ENCODE measurements around the gene TLR9. TPM values are rescaled to one million over a fixed set of nuclear protein-coding genes. Genes with fewer than 3 reads are reported as not detected.

The TLR9 gene
- total RNA-seq, 1 donor from 2014 or later: not detected

DNA sequence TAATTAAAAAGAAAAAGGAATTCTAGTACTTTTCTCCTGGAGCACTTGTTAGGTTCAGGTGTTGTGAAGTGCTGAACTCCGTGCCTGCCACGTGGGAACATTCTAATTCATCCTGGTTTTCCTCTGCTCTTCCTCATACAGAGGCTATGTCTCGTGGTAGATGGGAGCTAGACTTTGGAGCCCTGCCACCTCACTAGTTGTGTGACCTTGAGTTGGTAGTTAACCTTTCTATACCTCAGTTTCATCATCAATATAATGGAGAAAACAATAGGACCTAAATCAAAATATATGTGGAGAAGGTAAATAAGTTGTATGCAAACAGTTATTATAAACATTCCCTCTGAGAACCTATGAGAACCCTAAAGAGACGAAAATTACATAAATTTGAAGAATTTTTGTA lies 16.9 kb downstream of the TLR9 start:
- Histone ChIP-seq H3K36me3 (peaks cover 0 to 91% of the 10 kb centered on the region in 2 donors), H3K27ac (no peak overlapping the region), H3K9me3 (no peaks in the 10 kb centered on the region), H3K4me3 (no peak overlapping the region), H3K4me1 (no peaks in the 10 kb centered on the region), H3K27me3 (no peaks in the 10 kb centered on the region)
- intact Hi-C loops (cut with DNase I): no loop called here
- TF ChIP-seq POLR2A (IDR thresholded peaks at IDR 0.05): no peak
- TF ChIP-seq, protein P1, sequence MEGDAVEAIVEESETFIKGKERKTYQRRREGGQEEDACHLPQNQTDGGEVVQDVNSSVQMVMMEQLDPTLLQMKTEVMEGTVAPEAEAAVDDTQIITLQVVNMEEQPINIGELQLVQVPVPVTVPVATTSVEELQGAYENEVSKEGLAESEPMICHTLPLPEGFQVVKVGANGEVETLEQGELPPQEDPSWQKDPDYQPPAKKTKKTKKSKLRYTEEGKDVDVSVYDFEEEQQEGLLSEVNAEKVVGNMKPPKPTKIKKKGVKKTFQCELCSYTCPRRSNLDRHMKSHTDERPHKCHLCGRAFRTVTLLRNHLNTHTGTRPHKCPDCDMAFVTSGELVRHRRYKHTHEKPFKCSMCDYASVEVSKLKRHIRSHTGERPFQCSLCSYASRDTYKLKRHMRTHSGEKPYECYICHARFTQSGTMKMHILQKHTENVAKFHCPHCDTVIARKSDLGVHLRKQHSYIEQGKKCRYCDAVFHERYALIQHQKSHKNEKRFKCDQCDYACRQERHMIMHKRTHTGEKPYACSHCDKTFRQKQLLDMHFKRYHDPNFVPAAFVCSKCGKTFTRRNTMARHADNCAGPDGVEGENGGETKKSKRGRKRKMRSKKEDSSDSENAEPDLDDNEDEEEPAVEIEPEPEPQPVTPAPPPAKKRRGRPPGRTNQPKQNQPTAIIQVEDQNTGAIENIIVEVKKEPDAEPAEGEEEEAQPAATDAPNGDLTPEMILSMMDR (IDR thresholded peaks at IDR 0.05): no peak
- TF ChIP-seq POLR2AphosphoS5 (IDR thresholded peaks at IDR 0.05; ENCODE audit: insufficient read depth in 1 of 2, low read depth in 1 of 2): no peak
- no peak for DNase-seq (ENCODE audit: extremely low spot score in 2 of 2)

DNA sequence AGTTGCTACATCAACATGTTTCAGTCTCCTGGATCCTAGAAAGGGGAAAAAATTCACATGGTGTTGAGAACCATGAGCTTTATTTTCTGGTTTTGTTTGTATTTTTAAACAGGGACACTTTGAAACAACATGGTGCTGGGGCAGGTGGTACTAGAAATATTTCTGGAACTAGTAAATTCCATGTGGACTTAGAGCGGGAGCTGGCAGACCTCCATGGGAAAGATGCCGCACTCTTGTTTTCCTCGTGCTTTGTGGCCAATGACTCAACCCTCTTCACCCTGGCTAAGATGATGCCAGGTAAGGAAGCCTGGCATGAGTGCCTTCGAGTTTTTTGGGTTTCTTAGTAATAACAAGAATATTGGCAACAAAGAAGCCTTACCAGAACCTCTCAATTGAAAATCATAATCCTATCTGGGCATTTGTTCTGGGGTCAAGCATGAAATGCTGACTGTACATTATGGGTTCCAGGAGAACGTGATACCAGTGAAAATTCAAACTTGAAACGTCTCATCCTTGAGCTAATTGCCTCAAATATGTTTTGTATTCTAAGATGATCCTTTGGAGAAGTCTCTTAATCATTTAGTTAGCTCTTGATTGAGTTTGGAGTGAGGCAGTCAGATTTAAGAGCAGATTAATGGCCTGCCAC lies 19.6 kb downstream of the TLR9 start:
- intact Hi-C loops (cut with DNase I): no loop called here
- peaks cover 0 to 92% of the 10 kb centered on the region in 2 donors for H3K36me3 ChIP-seq
- H3K27ac ChIP-seq: no peak overlapping the region

DNA sequence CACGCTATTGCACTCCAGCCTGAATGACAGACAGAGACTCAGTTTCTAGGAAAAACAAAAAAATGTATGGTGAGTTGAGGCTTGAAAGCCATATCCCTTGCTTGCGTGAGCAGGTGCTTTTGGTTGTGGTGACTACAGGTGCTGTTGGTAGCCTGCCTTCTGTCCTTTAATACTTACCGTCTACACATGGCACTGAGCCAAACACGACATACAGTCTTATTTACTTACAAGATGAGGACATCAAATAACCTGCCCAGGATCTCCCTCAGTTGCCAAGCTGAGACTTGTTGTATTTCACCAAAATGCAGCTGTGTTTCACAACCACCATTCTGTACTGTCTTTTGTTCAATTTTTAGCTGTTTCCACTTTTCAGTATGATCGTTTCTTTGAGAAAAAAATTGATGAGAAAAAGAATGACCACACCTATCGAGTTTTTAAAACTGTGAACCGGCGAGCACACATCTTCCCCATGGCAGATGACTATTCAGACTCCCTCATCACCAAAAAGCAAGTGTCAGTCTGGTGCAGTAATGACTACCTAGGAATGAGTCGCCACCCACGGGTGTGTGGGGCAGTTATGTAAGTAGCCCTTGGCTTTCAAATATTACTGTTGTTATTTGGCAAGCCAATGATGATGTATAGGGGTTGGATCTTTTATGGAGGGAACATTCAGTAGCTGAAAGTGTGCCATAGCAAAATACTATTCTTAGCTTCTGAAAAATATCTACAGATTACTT lies 20.9 kb downstream of the TLR9 start:
- H3K36me3 ChIP-seq: peaks cover 0 to 79% of the 10 kb centered on the region in 2 donors
- H3K27ac ChIP-seq: no peak overlapping the region
- H3K27me3 ChIP-seq: no peaks in the 10 kb centered on the region
- H3K4me1 ChIP-seq: peaks cover 12% of the 10 kb centered on the region
- H3K4me3 ChIP-seq: no peak overlapping the region
- intact Hi-C loops (cut with DNase I): no loop called here
- TF ChIP-seq POLR2A (IDR thresholded peaks at IDR 0.05) (no peak), POLR2AphosphoS5 (IDR thresholded peaks at IDR 0.05; ENCODE audit: insufficient read depth in 1 of 2, low read depth in 1 of 2) (peak in 1 of 2 donors; percentile 35)
- DNase-seq (ENCODE audit: extremely low spot score in 2 of 2): no peak
- H3K9me3 ChIP-seq: no peaks in the 10 kb centered on the region

More for the DNA sequence above, 19.6 kb downstream of the TLR9 start:
- Histone ChIP-seq H3K4me1 (no peaks in the 10 kb centered on the region), H3K9me3 (no peaks in the 10 kb centered on the region), H3K27me3 (no peaks in the 10 kb centered on the region), H3K4me3 (no peak overlapping the region)
- no peak for DNase-seq (ENCODE audit: extremely low spot score in 2 of 2)
- no peak for TF ChIP-seq POLR2A (IDR thresholded peaks at IDR 0.05)
- TF ChIP-seq, protein P1 (IDR thresholded peaks at IDR 0.05): no peak
- no peak for TF ChIP-seq POLR2AphosphoS5 (IDR thresholded peaks at IDR 0.05; ENCODE audit: insufficient read depth in 1 of 2, low read depth in 1 of 2)

DNA sequence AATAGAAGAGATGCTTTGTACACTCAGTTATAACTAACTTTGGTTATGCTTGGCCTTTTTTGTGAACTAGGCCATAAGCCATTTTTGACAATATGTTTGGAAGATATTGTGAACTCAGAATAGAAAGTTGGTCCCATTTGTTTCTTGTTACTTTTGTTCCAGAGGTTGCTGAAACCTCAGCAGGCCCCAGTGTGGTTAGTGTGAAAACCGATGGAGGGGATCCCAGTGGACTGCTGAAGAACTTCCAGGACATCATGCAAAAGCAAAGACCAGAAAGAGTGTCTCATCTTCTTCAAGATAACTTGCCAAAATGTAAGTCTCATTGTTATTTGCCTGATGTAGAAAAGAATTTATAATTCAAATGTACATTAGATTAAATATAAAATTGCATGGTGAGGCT lies 21.7 kb downstream of the TLR9 start:
- DNase-seq (ENCODE audit: extremely low spot score in 2 of 2): no peak
- intact Hi-C loops (cut with DNase I): no loop called here
- H3K36me3 ChIP-seq: peaks cover 0 to 71% of the 10 kb centered on the region in 2 donors
- peaks cover 20% of the 10 kb centered on the region for H3K4me1 ChIP-seq
- no peak overlapping the region for H3K27ac ChIP-seq
- H3K9me3 ChIP-seq: no peaks in the 10 kb centered on the region
- H3K27me3 ChIP-seq: no peaks in the 10 kb centered on the region
- TF ChIP-seq, protein P1 (IDR thresholded peaks at IDR 0.05): no peak
- TF ChIP-seq POLR2AphosphoS5 (IDR thresholded peaks at IDR 0.05; ENCODE audit: insufficient read depth in 1 of 2, low read depth in 1 of 2) (no peak), POLR2A (IDR thresholded peaks at IDR 0.05) (no peak)
- H3K4me3 ChIP-seq: no peak overlapping the region

DNA sequence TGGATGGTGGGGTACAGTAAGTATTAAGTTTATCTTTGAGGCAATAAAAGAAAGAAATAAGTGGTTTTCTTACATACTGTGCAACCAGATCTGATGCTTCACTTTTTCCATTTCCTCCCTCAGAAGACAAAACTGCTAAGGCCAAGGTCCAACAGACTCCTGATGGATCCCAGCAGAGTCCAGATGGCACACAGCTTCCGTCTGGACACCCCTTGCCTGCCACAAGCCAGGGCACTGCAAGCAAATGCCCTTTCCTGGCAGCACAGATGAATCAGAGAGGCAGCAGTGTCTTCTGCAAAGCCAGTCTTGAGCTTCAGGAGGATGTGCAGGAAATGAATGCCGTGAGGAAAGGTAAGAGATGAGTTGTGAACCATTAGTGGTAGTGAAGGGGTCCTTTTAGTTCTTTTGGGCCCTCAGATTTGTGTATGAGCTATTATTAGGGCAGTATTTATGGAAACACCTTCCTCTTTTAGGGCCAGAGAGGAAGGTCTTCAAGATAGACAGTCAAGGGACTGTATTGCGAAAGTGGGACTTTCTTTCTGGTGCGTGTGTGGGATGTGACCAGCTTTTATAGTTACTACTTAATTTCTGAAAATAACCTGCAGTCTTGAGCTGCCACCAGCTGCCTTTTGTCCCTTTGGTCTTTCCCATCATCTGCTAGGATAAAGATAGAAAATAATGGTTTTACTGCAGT lies 22.9 kb downstream of the TLR9 start:
- intact Hi-C loops (cut with DNase I): no loop called here
- peaks cover 0 to 59% of the 10 kb centered on the region in 2 donors for H3K36me3 ChIP-seq
- no peaks in the 10 kb centered on the region for H3K27me3 ChIP-seq
- no peak overlapping the region for H3K4me3 ChIP-seq
- H3K27ac ChIP-seq: no peak overlapping the region
- peaks cover 25% of the 10 kb centered on the region for H3K4me1 ChIP-seq
- DNase-seq (ENCODE audit: extremely low spot score in 2 of 2): no peak
- TF ChIP-seq, protein P1 (IDR thresholded peaks at IDR 0.05): no peak
- TF ChIP-seq POLR2AphosphoS5 (IDR thresholded peaks at IDR 0.05; ENCODE audit: insufficient read depth in 1 of 2, low read depth in 1 of 2) (no peak), POLR2A (IDR thresholded peaks at IDR 0.05) (no peak)
- no peaks in the 10 kb centered on the region for H3K9me3 ChIP-seq

All from vagina (tissue), 2 donors.